ENCODE data around the gene GPR17. TPM values are rescaled to one million over a fixed set of nuclear protein-coding genes. Genes with fewer than 3 reads are reported as not detected.

The GPR17 gene
- total and polyA plus RNA-seq, 2 experiments from 2014 or later, result 0.09 TPM; not detected in 1

DNA sequence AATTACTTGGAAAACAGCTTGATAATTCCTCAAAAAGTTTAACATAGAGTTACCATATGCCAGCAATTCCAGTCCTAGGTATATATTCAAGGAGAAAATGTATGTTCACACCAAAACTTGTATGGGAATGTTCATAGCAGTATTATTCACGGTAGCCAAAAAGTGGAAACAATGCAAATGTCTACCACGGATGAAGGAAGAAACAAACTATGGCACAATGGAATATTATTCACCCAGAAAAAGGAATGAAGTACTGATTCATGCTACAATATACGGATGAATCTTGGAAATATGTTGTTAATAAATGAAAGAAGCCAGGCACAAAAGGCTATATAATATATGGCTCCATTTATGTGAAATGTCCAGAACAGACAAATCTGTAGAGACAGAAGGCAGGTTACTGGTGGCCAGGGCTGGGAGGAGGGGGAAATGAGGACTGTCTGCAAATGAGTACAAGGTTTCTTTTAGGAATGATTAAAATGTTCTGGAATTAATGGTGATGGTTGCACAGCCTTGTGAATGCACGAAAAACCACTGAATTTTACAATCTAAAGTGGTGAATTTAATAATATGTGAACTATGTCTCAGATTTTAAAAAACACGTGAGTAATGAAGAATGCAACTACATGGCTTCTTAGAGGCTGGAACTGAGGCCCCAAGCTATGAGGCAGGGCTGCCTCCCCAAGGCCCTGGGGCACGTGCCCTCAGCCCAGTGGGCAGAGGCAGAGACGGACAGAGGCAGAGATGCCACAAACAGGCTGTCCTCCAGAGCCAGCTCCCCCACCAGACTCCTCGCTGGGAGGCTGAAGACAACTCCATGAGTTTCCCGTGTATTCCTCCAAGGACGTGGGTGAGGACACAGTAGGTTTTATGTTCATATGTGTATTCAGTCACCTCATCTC lies 24.4 kb downstream of the GPR17 start:
- Histone ChIP-seq H3K4me3 (no peak overlapping the region), H3K27me3 (peaks cover 17% of the 10 kb centered on the region), H3K27ac (no peak overlapping the region), H3K9me3 (ENCODE audit: low read depth) (no peaks in the 10 kb centered on the region), H3K36me3 (no peaks in the 10 kb centered on the region), H3K4me1 (ENCODE audit: low read depth) (peaks cover 14% of the 10 kb centered on the region)
- no peak for DNase-seq (ENCODE audit: low read depth in 1 of 2, low spot score in 1 of 2)
- TF ChIP-seq CTCF (IDR thresholded peaks at IDR 0.05; ENCODE audit: low read depth, low read length), result no peak

- H3K27ac ChIP-seq, result no peak overlapping the region
- DNase-seq (ENCODE audit: low read depth in 1 of 2, low spot score in 1 of 2), result no peak
- no peak for TF ChIP-seq CTCF (IDR thresholded peaks at IDR 0.05; ENCODE audit: low read depth, low read length)
- H3K4me3 ChIP-seq, result no peak overlapping the region
- H3K36me3 ChIP-seq, result no peaks in the 10 kb centered on the region
- H3K27me3 ChIP-seq, result peaks cover 16% of the 10 kb centered on the region
- H3K4me1 ChIP-seq (ENCODE audit: low read depth), result peaks cover 16% of the 10 kb centered on the region
- no peaks in the 10 kb centered on the region for H3K9me3 ChIP-seq (ENCODE audit: low read depth)
These were observed 25.0 kb downstream of the GPR17 start for GRCh38 chr2:127670957-127671290.

- TF ChIP-seq CTCF (IDR thresholded peaks at IDR 0.05; ENCODE audit: low read depth, low read length), result no peak
These were observed 25.8 kb downstream of the GPR17 start for GRCh38 chr2:127671557-127672302.

GRCh38 chr2:127672341-127673224 lies 26.6 kb downstream of the GPR17 start:
- no peak for TF ChIP-seq CTCF (IDR thresholded peaks at IDR 0.05; ENCODE audit: low read depth, low read length)
- Histone ChIP-seq H3K27me3 (peaks cover 22% of the 10 kb centered on the region), H3K4me3 (no peak overlapping the region), H3K9me3 (ENCODE audit: low read depth) (no peaks in the 10 kb centered on the region), H3K27ac (no peak overlapping the region), H3K4me1 (ENCODE audit: low read depth) (peaks cover 18% of the 10 kb centered on the region), H3K36me3 (no peaks in the 10 kb centered on the region)
- DNase-seq (ENCODE audit: low read depth in 1 of 2, low spot score in 1 of 2), result no peak

More at GRCh38 chr2:127671557-127672302, 25.8 kb downstream of the GPR17 start:
- DNase-seq (ENCODE audit: low read depth in 1 of 2, low spot score in 1 of 2), result no peak
- Histone ChIP-seq H3K4me1 (ENCODE audit: low read depth) (peaks cover 18% of the 10 kb centered on the region), H3K36me3 (no peaks in the 10 kb centered on the region), H3K27me3 (peaks cover 17% of the 10 kb centered on the region), H3K4me3 (no peak overlapping the region), H3K27ac (no peak overlapping the region), H3K9me3 (ENCODE audit: low read depth) (no peaks in the 10 kb centered on the region)

Data from cardiac muscle cell (in vitro differentiated cells and primary cell).